Heart left ventricle (tissue), 16 donors: Measurements from ENCODE around the gene SLC7A5. TPM values are rescaled to one million over a fixed set of nuclear protein-coding genes. Genes with fewer than 3 reads are reported as not detected.
"Not testable (repeated sequence)": the region's sequence is repeated elsewhere in the genome, so short reads cannot be mapped to it uniquely, and the experiment has no call there.

ENCODE experiments used
- ATAC-seq, 4 donors: fragments of 200-7000 bp; cut with Tn5 transposase; one replicate each; pipeline ENCODE4 v1.9.1; 2020 to 2022; ENCODE audit warnings: moderate library complexity in 4 of 4, mild to moderate bottlenecking in 3 of 4, moderate number of reproducible peaks in 1 of 4
- DNase-seq, 5 donors: peaks; one replicate each; pipeline ENCODE4 v3.0.0-alpha.2; 2020
- H3K27ac ChIP-seq, 12 donors: fragments of 200-600 bp; sonication (generic) in 4 of 12; one replicate each; pipeline versions ENCODE4 v1.5.0 to v1.8.0; 2016 to 2022; ENCODE audit warnings: mild to moderate bottlenecking in 2 of 12
- H3K27me3 ChIP-seq, 9 donors: fragments of 200-600 bp; sonication (generic) in 2 of 9; one replicate each; pipeline versions ENCODE4 v1.5.1 to v1.8.0; 2016 to 2022; ENCODE audit warnings: mild to moderate bottlenecking in 3 of 9
- H3K36me3 ChIP-seq, 9 donors: fragments of 200-600 bp; sonication (generic) in 2 of 9; one replicate each; pipeline versions ENCODE4 v1.5.0 to v1.8.0; 2018 to 2022; ENCODE audit warnings: mild to moderate bottlenecking in 2 of 9
- H3K4me1 ChIP-seq, 12 donors: fragments of 200-600 bp; sonication (generic) in 4 of 12; one replicate each; pipeline versions ENCODE4 v1.5.0 to v1.8.0; 2016 to 2022; ENCODE audit warnings: mild to moderate bottlenecking in 3 of 12
- H3K4me3 ChIP-seq, 12 donors: fragments of 200-600 bp; sonication (generic) in 4 of 12; one replicate each; pipeline versions ENCODE4 v1.5.0 to v1.8.0; 2017 to 2022; ENCODE audit warnings: mild to moderate bottlenecking in 9 of 12, moderate library complexity in 4 of 12
- H3K9me3 ChIP-seq, 12 donors: fragments of 200-600 bp; sonication (generic) in 4 of 12; one replicate each; pipeline versions ENCODE4 v1.5.0 to v1.8.0; 2016 to 2022; ENCODE audit warnings: mild to moderate bottlenecking in 1 of 12
- POLR2A ChIP-seq, 2 donors: fragments of 450-650 bp; IDR thresholded peaks; one replicate each; pipeline ENCODE4 v1.6.1; 2017; ENCODE audit warnings: antibody characterized with exemption in 2 of 2, mild to moderate bottlenecking in 2 of 2, moderate library complexity in 2 of 2
- WGBS, 4 donors: extraction: QIAGEN DNeasy Blood & Tissue Kit in 2 of 4; methylation state at CpG; one replicate each; pipeline versions ENCODE4 v1.1.5 to v1.1.7; 2013 to 2018; 5-methylcytosine and 5-hydroxymethylcytosine counted together
- intact Hi-C, 10 donors: fragments of 100-400 bp; cut with DNase I; formaldehyde crosslinking; loops; one replicate each; pipeline versions ENCODE4 v1.11.1 to v1.14.2; 2022
- polyA plus RNA-seq, 2 donors: library from polyadenylated mRNA; stranded (reverse); fragments of 200-250 nt; gene quantifications; one replicate each; pipeline ENCODE4 v1.2.3, GENCODE V29; 2013
- total RNA-seq, 9 donors: library from RNA; depleted of rRNA in 2 of 9; stranded (reverse); fragments of >200 nt in 2 of 9; fragmentation: NEBNext Ultra II Directional in 3 of 9; extraction: Animal tissue kit (Norgen Biotek cat#: 25700) in 3 of 9; gene quantifications; one replicate each; pipeline versions ENCODE4 v1.1.0 to v1.2.4, GENCODE V29; 2016 to 2023
- TF ChIP-seq, protein P1 (sequence below), 12 donors: fragments of 200-600 bp; sonication (generic) in 4 of 12; IDR thresholded peaks; one replicate each; pipeline versions ENCODE4 v1.5.0 to v1.8.0; 2018 to 2022; ENCODE audit warnings: antibody characterized with exemption in 12 of 12, mild to moderate bottlenecking in 5 of 12
- donor health status: ischemic (EF 13 %, LVEDD 7.1; RV severe dilation, severe dysfunction).
- donor health status: healthy with polysubstance abuse.
- donor health status: DM: no; HTN: yes; CAD: no.
- donor health status: DM: no; HTN: no; CAD: no.
- donor health status: ischemic (EF 25% LVEDD 6.9; RV normal size, moderate dysfunction).
- donor health status: ischemic (EF 25% LVEDD 5.7; RV mildly dilated, moderate dysfunction).
- donor health status: healthy.
- donor health status: DM: yes; HTN: yes; CAD: no.
- donor health status: ischemic (EF 35%, LVEDD 5.7; RV mildly dilated, moderate dysfunction).
- donor health status: nonischemic (EF 11% LVEDD 7.7; RV severe dilation, severe dysfunction).
- donor health status: DM: yes; HTN: yes; CAD: no.
- donor health status: PGD.
- donor health status: ischemic (EF 29% LVEDD 5.4; RV normal size, mild dysfunction).
- donor health status: nonischemic (EF 23%, LVEDD 6.1; RV moderate dilation, normal function).

The SLC7A5 gene
- total and polyA plus RNA-seq, 11 donors: 1.7 to 12.2 (median 3.2) TPM

DNA sequence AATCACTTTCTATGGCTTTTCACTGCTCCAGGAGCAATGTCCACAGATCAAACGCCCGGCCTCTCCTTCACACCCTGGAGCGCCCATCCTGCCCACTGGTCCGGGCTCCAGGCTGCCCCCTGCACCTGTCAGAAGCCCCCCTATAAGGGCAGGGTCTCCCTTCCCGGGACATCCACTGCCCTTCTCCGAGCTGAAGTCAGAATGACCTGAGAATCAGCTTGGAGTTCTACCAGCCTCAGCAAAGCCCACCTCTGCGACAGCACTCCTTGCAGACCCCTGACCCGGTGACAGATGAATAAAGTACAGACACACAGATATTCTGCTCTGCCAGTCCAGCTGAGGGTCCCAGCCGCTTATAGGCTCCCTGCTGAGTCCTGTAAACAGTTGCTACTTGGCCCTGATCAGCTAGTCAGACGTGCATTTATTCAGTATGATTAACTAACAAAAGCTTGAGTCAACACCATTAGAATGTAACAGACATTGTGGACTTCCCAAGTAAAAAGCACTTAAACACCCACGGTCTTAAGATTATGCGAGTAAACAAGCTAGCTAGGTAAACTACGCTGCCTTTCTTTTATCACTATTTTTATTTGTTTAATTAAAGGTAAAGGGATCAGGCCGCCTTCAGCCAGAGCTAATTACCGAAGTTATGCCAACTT lies 4.8 kb downstream of the SLC7A5 start:
- WGBS, 4 donors: 89 to 93% (median 90%) methylated on average over 13 to 15 of the region's 15 CpGs
- Histone ChIP-seq H3K9me3 (no peaks in the 10 kb centered on the region), H3K27me3 (no peaks in the 10 kb centered on the region), H3K4me1 (peaks cover 0 to 32% (median 7%) of the 10 kb centered on the region in 12 donors), H3K27ac (peak overlapping the region in 1 of 12 donors; percentile 85), H3K36me3 (no peaks in the 10 kb centered on the region), H3K4me3 (no peak overlapping the region)
- no peak for DNase-seq
- no peak for TF ChIP-seq POLR2A (IDR thresholded peaks at IDR 0.05)
- TF ChIP-seq, protein P1, sequence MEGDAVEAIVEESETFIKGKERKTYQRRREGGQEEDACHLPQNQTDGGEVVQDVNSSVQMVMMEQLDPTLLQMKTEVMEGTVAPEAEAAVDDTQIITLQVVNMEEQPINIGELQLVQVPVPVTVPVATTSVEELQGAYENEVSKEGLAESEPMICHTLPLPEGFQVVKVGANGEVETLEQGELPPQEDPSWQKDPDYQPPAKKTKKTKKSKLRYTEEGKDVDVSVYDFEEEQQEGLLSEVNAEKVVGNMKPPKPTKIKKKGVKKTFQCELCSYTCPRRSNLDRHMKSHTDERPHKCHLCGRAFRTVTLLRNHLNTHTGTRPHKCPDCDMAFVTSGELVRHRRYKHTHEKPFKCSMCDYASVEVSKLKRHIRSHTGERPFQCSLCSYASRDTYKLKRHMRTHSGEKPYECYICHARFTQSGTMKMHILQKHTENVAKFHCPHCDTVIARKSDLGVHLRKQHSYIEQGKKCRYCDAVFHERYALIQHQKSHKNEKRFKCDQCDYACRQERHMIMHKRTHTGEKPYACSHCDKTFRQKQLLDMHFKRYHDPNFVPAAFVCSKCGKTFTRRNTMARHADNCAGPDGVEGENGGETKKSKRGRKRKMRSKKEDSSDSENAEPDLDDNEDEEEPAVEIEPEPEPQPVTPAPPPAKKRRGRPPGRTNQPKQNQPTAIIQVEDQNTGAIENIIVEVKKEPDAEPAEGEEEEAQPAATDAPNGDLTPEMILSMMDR (IDR thresholded peaks at IDR 0.05): no peak
- ATAC-seq: no peak
- intact Hi-C loops: no loop called here

DNA sequence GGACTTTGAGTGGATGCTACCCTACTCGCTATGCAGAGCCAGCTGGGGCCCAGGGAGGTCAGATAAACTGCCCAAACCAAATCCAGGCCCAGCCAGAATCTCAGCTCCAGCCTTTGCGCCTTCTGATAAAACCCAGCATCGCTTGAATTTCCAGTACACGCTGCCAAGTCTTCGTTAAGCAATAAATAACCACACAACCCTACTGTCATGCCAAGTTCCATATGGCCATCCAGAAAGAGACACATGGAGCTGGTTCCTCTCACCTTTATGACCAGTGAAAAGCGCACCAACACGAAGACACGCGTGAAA lies 6.0 kb downstream of the SLC7A5 start:
- H3K36me3 ChIP-seq, DNase-seq, H3K4me3 ChIP-seq, intact Hi-C loops, H3K9me3 ChIP-seq, H3K27me3 ChIP-seq: not testable (repeated sequence)
- Histone ChIP-seq H3K4me1 (peaks cover 0 to 29% (median 1%) of the 10 kb centered on the region in 12 donors), H3K27ac (peak overlapping the region in 4 of 12 donors; percentile 34 to 85 (median 42))
- WGBS, 4 donors: 67 to 83% (median 72%) methylated on average over 9 of the region's 9 CpGs
- ATAC-seq: peak; percentile 46 to 73 (median 61)

DNA sequence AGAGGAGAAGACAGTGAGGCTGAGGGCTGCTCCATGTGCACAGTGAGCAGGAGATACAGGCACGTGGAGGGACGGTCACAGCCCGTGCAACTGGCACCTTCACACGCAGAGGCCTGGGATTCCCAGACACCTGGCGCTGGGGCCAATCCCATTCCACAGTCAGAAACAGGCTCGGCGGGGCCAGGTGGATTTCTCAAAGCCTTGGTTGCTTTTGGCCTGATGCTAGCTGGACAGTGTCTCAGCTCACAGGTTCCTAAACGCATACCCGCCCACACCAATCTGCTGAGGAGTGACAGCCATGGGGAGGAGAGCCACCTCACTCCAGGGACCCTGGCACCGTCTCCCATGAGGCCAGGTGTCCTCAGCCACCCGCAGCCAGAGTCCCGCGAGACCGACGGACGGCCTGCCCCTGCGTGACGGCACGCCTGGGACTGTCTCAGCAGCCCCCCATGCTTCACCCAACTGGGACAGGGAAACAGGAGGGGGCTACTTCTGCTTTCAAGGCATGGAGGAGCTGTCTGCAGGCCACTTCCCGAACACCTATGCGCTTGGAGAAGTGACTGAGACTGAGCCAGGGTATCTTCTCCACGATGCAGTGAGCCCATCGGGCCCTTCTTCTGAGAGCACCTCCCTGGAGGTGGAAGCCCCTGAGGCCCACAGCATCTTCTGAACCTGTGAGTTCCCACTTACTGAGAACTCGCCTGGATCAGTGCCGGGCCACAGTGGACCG lies 6.5 kb downstream of the SLC7A5 start:
- H3K4me3 ChIP-seq, DNase-seq, H3K36me3 ChIP-seq, H3K9me3 ChIP-seq, intact Hi-C loops, H3K27me3 ChIP-seq: not testable (repeated sequence)
- peak in 1 of 4 donors; percentile 3 for ATAC-seq
- Histone ChIP-seq H3K4me1 (peaks cover 0 to 29% (median 0%) of the 10 kb centered on the region in 12 donors), H3K27ac (peak overlapping the region in 5 of 12 donors; percentile 27 to 85 (median 37))
- WGBS, 4 donors: 73 to 84% (median 81%) methylated on average over 9 to 26 of the region's 26 CpGs

DNA sequence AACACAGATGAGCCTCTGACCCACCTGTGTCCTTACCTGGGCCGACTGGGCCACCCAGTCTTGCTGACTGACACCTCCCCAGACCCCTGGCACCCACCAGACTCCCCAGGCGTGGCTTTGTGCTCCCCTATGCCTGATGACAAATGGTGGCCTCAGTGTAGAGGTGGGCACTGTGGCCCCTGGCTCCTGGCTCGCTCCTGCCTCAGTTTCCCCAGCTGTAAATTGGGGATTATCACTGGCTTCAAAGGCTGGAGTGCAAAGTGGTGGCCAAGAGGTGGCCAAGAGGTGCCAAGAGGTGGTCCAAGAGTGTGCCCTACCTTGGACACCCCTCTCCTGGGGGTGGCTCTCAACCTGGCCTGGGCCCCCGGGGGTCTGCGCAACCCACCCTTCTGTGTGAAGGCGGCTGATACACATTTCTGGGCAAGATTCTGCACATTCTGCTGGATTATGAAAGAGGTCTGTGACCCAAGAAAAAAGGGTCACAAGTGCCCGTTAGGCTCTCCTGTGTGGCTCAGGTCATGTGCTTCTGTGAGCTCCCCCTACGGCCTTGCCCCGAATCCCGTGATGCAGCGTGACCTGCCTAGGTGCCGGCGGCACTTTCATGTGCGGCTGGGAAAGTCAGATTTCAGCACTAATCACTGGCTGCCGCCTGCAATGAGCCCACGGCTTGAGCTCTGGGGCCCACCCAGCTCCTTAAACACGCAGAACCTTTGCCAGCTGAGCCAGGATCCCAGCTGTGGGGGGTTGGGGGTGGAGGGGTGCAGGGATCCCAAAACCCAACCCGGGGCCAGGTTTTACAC lies 7.8 kb downstream of the SLC7A5 start:
- H3K9me3 ChIP-seq, intact Hi-C loops, ATAC-seq, H3K4me3 ChIP-seq, H3K27me3 ChIP-seq, H3K36me3 ChIP-seq: not testable (repeated sequence)
- H3K27ac ChIP-seq: peak overlapping the region in 3 of 12 donors; percentile 10 to 85 (median 52)
- peaks cover 0 to 37% (median 0%) of the 10 kb centered on the region in 12 donors for H3K4me1 ChIP-seq
- DNase-seq: peak in 1 of 5 donors; percentile 55
- 85 to 96% (median 90%) methylated on average over 7 to 18 of the region's 18 CpGs for WGBS, 4 donors

DNA sequence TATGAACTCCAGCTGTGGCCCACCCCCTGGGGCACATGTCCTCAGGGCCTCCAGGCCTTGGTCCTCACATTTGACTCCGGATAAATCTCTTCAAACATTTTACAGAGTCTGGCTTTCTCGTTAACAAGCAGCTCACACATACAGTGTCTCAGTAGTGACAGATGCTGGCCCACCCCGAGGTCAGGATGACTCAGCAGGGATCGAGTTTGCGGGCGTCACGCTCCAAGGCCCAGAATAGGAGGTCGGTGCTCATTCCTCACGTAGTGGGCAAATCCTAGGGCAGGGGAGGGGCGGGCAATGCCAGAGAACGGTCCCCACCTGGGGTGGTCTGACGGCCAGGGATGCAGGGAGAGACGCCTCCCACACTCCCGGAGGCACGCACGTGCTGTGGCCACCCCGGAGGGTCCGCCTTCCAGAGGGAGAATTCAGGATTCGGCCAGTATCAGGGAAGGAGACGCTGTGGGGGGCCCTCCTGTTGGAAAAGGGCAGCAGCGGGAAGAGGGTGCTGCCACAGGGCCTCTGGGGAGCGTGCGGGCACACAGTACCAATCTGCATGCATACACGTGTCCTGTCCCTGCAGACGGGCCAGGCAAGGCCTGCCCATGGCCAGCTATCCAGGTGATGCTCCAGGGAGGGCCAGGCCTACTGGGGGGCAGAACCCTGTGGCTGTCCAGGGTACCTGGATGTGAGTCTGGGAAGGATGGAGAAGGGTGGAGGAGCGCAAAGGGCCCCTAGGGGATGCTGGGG lies 8.6 kb downstream of the SLC7A5 start:
- Histone ChIP-seq H3K4me3 (no peak overlapping the region), H3K36me3 (no peaks in the 10 kb centered on the region), H3K4me1 (peaks cover 0 to 45% (median 3%) of the 10 kb centered on the region in 12 donors), H3K9me3 (no peaks in the 10 kb centered on the region), H3K27me3 (no peaks in the 10 kb centered on the region), H3K27ac (peak overlapping the region in 4 of 12 donors; percentile 10 to 85 (median 43))
- intact Hi-C loops: no loop called here
- peak in 2 of 5 donors; percentile 22 to 56 for DNase-seq
- ATAC-seq: peak in 3 of 4 donors; percentile 48 to 65 (median 48)
- WGBS, 4 donors: 68 to 80% (median 77%) methylated on average over 23 to 26 of the region's 26 CpGs
- TF ChIP-seq, protein P1 (IDR thresholded peaks at IDR 0.05): no peak
- TF ChIP-seq POLR2A (IDR thresholded peaks at IDR 0.05): no peak

DNA sequence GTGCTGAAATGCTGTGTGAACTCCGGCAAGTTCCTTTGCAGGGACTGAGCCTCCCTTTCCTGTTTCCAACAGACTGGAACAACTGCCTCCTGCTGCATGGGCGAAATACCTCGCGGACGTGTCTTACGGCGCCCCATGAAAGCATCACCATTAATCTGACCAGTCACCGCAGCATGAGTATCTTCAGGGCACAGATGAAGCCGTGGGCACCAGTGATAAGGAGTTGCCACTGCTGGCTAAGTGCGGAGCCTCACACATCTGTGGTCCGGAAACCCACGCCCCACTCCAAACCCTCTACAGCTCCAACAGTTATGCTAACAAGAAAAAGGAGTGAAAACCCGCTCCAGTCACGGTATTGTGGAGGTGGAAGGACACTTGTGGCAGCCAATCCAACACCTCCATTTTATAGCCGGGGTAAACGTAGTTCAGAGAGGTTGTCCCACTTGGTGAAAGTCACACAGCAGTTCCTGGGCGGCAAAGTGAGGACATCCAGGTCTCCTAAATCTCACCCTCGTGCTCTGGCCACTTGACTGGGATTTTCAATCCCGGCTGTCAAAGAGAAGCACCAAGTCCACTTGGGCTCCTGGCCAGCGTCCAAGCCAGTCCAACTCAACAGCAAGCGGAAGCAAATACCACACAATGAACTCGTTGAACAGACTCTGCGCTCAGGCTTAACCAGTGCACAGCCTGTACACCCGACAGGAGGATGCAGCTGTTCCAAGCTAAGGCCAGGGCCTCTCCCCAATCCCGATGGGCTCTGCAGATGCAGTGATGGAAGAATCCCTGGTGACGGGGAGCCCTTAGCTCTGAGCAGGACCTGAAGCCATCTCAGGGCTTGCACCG lies 10.9 kb downstream of the SLC7A5 start:
- WGBS, 4 donors: 58 to 69% (median 65%) methylated on average over 23 to 27 of the region's 27 CpGs
- DNase-seq (peak in 4 of 5 donors; percentile 25 to 82 (median 74)), ATAC-seq (peak in 2 of 4 donors; percentile 27 to 35)
- H3K9me3 ChIP-seq, H3K27me3 ChIP-seq, H3K4me3 ChIP-seq, H3K36me3 ChIP-seq: not testable (repeated sequence)
- Histone ChIP-seq H3K4me1 (peaks cover 0 to 66% (median 7%) of the 10 kb centered on the region in 12 donors), H3K27ac (peak overlapping the region in 3 of 12 donors; percentile 15 to 89 (median 51))
- intact Hi-C loops: loop anchor here in 1 of 10 donors (10.0 kb wide), 1 partner anchor 46 kb away; no protein-coding TSS in a partner anchor
